SKM-1 treated with dmso at 0.1 percent for 144 hours (cell line): ENCODE measurements around the gene MEGF11.

ENCODE experiments used
- DNase-seq: peaks from one replicate; lab custom pipeline; 2025; ENCODE audit not compliant: unreplicated experiment; lab: John Stamatoyannopoulos, UW

MEGF11 gene

DNA sequence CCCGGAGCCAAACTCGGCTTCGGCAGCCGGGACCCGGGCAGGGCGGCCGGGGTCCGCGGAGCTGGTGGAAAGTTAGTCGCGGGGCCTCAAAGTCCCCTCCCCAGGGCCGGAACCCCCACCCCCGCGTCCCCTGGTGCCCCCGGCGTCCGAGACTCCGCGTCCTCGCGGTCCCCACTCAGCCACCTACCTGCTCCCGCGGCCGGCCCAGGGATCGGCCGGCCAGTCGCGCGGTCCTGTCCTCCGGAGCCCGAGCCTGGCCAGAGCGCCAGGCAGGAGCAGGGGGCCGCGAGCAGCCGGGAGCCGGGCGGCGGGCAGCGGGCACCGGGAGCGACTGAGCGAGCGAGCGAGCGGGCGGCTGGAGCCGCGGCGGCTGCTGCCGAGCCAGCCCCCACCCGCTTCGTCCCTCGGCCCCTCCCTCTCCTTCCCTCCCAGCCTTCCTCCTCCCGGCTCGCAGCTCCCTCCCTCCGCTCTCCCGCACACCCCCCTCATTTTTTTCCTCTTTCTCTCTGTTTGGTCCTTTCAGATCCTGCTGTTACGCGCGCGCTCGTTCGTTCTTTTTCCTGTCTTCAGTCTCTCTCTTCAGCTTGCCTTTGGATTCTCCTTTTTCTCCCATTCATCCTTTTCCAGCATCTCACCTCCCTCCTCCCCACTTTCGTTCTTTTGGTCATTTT, at the start of gene MEGF11:
Gene MEGF11 (minus strand): TSS at position 333 of the 671 bp plus-strand sequence. CDS start 125,347 bp downstream, outside the sequence.
- DNase-seq = no peak

DNA sequence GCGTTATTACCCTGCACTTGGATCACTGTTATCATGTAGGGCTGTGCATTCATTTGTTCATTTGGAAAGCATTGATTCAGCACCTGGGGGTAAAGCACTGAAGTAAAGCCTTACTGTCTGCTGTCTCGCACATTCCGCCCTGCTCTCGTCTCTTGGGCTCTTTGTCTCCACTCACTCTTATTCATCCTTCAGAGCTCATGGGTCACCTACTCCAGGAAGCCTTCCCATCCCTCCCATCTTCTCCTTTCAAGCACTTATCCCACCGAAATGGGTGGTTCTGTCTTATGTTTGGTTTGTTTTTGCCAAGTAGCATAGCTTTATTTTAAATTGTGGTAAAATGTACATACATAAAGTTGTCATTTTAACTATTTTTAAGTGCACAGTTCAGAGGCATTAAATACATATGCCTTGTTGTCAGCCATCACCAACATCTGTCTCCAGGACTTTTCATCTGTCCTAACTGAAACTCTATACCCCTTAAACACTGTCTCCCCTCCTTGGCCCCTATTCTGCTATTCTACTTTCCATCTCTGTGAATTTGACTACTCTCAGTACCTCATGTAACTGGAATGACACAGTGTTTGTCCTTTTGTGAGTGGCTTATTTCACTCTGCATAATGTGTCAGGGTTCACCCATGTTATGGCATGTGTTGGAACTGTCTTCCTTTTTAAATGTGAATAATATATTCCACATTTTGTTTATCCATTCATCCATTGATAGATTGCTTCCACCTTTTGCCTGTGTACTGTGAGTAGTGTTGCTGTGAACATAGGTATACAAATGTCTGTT, 49.1 kb upstream of the MEGF11 start:
- no peak for DNase-seq

DNA sequence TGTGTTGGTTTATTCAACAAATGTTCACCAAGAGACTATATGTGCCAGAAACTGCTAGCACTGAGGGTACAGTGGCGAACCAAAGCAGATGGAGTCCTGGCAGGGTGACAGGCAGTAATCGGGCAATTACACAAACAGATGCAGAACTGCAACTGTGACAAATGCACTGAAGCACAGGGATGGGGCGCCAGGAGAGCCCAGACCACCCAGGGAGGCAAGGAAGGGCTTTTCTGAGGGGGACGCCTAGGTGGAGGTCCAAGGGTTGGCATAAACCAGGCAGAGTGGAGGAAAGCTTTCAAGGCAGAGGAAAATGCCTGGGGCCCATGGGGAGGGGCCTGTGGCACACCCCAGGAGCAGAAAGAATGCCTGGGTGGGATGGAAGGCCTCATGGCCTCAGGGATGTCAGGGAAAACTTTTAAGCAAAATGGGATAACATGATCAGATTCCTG, 45.3 kb upstream of the MEGF11 start:
- DNase-seq = no peak

DNA sequence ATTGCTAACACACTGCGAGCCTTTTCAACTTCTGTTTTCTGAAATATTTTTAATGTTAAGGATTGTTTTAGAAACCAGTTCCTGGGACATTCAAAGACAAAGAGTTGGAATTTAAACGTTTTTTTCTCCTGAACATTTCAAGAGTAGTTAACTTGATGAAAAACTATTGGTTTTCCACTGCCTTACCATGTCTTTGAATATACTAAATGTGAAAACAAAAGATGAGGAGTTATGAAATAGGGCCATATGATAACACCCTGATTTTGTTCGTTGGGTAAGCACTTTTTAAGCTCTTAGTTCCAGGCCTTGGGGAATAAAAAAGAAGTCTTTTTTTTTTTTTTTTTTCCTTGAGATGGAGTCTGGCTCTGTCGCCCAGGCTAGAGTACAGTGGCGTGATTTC, 42.6 kb upstream of the MEGF11 start:
- no peak for DNase-seq

DNA sequence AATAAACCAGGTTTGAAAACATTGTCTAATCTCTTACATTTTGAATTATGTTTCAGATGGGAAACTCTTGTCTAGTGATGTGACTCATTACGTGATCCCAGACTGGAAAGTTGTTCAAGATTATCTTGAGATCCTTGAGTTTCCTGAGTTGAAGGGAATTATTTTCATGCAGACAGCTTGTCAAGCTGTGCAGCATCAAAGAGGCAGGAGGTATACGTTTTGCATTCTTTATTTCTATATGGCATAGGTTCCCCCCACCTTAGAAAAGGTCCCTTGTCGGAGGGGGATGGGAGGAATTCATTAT, 41.3 kb upstream of the MEGF11 start:
- DNase-seq = no peak

DNA sequence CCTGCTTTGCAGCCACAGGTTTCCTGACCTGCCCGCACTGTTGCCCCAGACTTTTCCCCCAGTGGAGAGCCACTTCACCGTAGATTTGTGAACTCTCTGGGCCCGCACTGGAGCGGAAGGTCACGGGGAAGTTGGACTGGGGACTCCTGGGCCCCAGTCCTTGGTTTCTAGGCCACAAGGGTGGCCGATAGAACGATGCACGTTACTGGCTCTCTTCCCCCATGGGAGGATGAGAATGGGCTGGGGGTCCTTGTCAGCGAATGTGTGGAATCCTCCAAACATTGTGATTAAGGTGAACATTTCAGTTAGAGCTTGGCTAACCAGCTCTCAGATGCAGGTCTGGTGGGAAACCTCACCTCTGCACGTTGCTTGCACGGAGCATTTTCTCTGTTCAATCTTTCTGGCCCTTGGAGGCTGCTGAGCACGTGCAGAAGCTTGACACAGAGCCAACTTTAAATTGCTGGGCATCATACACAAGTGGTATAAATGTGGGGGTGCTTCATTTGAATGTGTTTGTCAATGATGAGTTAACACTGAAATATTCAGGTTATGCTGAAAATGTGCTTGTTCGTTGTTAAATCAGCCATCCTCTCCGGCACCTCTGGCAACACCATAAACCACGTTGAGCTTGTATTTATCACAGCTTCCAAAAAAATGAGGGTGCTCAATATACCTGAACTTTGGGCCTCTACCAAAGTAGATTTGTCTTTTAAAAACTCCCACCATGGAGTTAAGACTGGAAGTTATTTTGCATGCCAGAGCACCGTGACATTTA, 40.8 kb upstream of the MEGF11 start:
- DNase-seq = peak; percentile 60

DNA sequence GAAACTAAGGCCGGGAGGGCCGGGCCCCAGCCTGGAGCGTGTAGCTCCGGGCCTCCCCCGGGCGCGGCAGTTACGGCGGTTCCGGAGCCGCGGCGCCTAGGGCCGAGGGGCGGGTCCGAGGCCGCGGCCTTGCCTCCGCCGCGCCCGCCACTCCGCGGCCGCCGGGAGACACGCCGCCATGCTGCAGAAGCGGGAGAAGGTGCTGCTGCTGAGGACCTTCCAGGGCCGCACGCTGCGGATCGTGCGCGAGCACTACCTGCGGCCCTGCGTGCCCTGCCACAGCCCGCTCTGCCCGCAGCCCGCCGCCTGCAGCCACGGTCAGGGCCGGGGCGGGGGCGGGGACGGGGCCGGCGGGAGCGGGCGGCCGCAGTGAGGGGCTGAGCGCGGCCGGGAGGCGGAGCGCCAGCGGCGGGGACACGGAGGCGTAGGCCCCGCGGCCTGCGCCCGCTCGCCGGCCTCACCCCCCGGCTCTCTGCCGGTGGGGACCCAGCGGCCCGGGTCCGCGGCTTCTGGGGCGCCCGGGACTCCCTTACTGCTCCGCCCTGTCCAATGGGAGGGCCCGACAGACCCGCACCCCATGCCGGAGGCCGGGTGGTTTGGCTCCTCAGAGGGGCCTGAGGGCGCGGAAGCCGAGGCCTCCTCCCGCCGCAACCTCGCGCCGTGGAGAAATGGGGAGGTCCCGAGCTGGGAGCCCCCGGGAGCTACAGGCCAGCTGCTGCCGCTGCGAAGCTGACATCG, 40.0 kb upstream of the MEGF11 start, which contains the start of gene DIS3L:
Gene DIS3L (plus strand): TSS at position 150 of the 738 bp plus-strand sequence. CDS start 29 bp downstream, at position 179.
- peak; percentile 57 for DNase-seq

DNA sequence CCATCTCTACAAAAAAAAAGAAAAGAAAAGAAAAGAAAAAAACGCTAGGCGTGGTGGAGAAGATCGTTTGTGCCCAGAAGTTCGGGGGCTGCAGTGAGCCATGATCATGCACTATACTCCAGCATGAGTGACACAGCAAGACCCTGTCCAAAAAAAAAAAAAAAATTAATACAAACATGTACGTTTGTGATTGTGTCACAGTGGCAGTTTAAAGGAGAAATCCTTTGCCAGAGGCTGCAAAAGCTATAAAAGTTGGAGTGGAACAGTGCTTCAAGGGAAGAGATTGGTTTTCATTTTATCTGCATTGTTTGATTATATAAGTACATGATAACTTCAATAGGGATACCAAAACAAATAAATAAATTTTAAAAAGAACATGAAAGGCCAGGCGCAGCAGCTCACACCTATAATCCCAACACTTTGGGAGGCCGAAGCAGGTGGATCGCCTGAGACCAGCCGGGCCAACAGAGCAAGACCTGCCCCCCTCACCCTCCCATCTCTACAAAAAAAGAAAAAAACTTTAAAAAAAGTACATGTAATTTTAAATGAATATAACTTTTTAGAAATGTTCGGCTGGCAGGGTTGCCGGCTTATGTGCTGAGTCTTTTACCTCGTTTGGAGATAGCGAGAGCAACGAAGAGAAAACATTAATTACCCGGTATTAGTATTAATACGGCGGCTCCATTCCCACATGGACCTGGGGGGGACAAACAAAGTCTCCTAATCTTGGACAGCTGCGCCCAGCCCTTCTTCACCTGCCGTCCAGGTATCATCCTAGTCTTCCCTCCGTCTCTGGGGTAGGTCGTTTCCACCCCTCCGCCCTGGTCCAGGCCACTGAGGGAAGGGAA, 39.2 kb upstream of the MEGF11 start:
- no peak for DNase-seq

DNA sequence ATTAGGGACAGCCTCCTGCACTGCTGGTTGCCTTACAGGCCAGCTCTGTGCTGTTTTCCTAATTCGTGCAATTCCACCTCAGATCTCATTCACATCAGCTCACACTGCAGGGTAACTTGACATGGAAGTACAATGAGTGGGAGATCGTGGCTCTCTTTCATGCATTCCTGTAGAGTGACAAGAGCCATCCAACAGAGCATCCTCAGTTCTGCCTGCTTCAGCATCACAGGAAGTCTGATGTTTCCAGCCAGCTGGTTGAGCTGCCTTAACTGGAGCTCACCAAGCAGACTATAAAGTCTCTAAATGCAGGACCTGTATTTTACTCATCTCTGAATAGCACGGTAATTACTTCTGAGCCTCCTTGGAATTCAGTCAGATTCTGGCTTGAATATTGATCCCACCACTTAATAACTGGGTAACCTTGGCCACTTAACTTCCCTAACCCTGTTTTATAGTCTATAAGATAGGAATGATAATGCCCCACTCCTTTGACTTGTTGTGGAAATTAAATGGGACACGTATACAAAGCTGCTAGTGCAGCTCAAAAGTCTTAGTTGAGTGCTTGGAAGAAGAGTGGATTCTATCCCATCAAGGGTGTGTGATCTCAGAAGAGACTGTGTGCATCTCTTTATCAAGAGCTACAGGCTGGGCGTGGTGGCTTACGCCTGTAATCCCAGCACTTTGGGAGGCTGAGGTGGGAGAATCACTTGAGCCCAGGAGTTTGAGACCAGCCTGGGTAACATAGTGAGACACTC, 38.4 kb upstream of the MEGF11 start:
- DNase-seq = no peak

DNA sequence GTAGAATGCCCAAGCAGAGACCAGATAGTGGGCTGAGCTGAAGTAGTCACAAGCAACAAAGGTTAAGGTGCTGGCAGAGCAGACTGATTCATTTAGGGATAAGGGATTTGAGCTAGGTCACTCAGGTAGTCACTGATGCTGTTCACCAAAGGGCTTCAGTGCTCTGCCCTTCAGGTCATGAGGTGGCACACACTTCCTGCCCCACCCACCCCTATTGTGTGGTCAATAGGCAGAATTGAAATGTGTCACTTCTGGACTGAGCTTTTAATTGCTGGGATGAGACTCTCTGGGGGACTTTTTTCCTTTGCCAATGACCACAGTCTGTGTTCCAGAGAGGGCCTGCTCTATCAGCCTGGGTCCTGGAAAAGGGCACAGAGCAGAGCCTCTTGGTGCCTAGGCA, 37.0 kb upstream of the MEGF11 start:
- DNase-seq = no peak

DNA sequence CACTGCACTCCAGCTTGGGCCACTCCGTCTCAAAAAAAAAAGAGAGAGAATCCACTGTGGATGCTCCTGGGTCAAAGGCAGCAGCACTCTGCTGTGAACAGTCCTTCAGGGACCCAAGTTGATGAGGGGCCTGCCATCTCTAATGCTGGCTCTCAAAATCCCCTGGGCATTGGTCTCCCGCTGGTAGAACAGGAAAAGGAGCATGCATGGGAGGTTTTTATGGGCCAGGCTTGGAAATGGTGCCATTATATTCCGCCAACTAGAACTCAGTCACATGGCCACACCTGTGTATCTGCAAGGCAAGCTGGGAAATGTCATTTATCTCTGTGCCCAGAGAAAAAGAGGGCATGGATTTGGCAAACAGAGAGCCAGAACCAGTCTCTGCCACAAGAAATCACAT, 36.5 kb upstream of the MEGF11 start:
- DNase-seq = no peak

DNA sequence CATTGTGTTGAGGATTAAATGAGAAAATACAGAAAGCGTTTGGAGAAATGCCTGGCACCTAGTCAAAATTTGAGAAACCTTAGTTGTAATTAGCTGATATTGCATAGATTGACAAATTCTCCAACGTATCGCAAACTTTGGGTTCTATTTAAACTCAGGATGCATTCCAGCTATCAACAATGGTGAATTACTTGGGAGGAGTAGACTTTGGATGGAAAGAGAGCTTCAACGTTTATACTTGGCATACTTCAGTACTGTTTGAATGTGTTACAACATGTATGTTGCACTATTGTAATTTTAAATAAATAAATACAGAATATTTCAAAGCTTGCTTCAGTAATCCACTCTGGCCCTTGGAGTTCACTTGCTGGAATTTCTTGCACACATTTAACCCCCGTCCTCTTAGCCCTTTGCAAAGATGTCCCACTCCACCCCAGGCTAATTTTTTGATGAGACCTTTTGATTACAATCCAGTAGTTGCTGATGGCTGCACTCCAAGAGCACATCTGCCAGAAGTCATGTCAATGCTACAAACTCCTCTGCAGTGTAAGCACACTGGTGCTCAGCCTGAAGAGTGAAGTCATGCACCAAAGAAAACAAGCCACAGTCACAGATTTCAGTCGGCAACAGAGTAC, 35.1 kb upstream of the MEGF11 start:
- DNase-seq = no peak

DNA sequence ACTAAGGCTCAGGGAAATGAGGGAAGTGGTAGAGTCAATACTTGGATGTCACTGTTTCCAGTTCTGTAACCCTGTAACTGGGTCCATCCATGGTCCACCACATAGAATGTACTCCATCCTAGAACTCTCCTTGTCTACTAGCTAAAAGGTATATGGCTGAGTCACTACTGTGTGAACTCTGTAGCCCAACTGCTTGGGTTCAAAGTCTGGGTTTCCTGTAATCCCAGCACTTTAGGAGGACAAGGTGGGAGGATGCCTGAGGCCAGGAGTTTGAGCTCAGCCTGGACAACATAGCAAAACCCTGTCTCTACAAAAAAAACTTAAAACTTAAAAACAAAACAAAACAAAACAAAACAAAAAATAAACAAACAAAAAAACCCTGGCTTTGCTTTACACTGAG, 34.5 kb upstream of the MEGF11 start:
- DNase-seq = no peak

DNA sequence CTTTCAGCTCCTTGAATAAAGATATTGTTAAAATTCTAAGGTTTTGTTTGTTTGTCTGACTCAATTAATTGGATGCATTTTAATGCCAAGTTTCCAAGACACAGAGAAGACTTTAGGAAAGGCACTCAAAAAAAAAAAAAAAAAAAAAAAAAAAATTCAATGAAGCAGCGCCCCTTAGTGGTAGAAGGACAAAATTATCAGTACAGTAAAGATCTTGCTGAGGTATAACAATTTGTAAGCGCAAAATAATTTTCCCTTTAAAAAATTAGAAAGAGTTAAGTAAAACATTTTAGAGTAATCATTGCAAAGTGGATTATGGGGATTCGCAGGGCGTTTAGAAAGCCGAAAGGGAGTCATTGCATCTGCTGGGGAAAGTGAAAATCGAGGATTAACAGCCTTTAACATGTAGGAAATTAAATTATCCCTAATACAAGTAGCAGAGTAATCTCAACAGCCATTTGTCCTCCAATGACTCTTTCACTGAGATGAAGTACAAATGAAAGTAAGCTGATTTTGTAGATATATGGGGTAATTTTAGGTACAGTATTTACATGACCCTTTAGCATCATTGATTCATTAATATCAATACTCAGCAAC, 34.0 kb upstream of the MEGF11 start:
- peak; percentile 41 for DNase-seq

DNA sequence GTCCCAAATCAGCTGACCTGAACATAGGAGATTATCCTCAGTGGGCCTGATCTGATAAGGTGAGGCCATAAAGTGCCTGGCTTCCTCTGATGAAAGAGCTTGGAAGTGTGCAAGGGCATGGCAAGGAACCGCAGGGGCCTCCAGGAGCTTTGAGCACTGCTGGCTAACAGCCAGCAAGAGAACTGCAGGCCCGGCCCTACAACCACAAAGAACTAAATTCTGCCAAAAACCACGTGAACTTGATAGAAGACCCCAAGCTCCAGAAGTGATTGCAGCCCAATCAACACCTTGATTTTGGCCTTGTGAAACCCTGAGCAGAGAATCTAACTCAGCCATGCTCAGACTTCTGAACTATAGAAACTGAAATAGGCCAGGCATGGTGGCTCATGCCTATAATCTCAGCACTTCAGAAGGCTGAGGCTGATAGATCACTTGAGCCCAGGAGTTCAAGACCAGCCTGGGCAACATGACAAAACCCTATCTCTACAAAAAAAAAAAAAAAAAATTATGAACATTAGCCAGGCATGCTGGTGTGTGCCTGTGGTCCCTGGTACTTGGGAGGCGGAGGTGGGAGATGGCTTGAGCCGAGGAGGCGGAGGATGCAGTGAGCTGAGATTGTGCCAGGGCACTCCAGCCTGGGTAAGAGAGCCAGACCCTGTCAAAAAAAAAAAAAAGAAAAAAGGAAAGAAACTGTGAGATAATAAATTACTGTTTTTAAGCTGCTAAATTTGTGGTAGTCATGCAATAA, 32.2 kb upstream of the MEGF11 start:
- DNase-seq = peak; percentile 25

DNA sequence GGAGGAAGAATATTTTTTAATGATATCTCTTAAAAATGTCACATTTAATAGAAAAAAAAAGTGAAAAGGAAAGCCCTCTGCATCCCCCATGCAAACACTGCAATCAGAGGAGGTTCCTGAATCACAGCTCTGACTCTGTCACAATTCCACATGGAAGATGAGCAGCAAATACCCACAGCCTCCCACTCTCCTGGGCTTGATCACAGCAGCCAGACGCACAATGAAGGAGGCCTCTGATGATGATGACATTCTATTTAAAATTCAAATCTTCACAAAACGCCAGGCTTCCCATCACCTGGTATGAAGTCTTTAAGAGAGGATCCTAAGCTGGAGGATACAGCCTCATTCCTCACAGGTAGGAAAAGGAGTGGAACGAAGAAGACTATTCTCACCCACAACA, 30.7 kb upstream of the MEGF11 start:
- DNase-seq = no peak

DNA sequence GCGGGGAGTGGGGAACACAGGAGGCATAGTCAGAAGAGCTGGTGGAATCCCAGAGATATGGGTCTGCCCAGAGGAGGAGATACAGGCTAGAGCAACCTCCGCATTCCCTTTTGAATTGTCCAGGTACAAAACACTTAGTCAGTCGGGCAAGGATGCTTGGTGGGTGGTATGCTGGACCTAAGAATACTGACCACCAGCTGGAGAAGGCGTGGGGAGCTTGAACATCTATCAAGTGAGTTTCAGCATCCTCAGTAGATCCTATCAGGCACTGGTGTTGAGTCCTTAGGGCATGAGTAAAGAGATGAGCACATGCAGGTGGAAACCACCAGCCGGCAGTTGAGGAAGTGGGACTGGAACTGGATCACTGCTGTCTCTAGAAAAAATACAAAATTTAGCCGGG, 25.1 kb upstream of the MEGF11 start:
- DNase-seq = no peak

DNA sequence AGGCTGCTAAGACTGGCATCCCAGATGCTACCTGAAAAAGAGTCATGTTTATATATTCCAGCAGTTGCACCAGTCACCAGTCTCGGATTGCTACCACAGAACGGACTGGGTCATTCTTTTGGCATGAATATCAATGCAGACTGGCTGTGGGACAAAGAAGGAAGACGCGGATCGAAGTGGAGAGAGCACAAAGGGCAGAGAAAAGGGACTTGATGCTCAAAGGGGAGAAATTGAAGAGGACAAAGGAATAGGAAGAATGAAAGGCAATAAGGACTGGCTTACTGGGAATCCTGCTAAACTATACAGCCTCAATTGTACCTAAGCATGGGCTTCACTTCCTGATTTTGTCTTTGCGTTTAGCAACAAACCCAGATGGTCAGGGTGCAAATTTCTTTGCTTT, 24.5 kb upstream of the MEGF11 start:
- DNase-seq = no peak
